ENCODE data around the gene DPP6.

DPP6 gene

GRCh38 chr7:154709840-154710520 lies 657.8 kb downstream of the DPP6 start:
- DNase-seq (ENCODE audit: low spot score), result no peak

- peak; percentile 16 for DNase-seq (ENCODE audit: low spot score)
Measured at GRCh38 chr7:154720016-154720415, 667.8 kb downstream of the DPP6 start.

- DNase-seq (ENCODE audit: low spot score), result no peak
Measured at GRCh38 chr7:154721086-154721485, 668.9 kb downstream of the DPP6 start.

- no peak for DNase-seq (ENCODE audit: low spot score)
Measured at GRCh38 chr7:154726368-154726767, 674.2 kb downstream of the DPP6 start.

- DNase-seq (ENCODE audit: low spot score), result no peak
Measured at GRCh38 chr7:154729056-154729455, 676.9 kb downstream of the DPP6 start.

- DNase-seq (ENCODE audit: low spot score), result no peak
Measured at GRCh38 chr7:154735766-154736165, 683.6 kb downstream of the DPP6 start.

- DNase-seq (ENCODE audit: low spot score), result no peak
Measured at GRCh38 chr7:154736389-154736788, 684.2 kb downstream of the DPP6 start.

GRCh38 chr7:154738216-154738615 lies 686.0 kb downstream of the DPP6 start:
- no peak for DNase-seq (ENCODE audit: low spot score)

- DNase-seq (ENCODE audit: low spot score), result no peak
Measured at GRCh38 chr7:154741131-154741530, 688.9 kb downstream of the DPP6 start.

GRCh38 chr7:154743206-154743605 lies 691.0 kb downstream of the DPP6 start:
- peak; percentile 62 for DNase-seq (ENCODE audit: low spot score)

- peak; percentile 78 for DNase-seq (ENCODE audit: low spot score)
Measured at GRCh38 chr7:154744256-154744860, 692.2 kb downstream of the DPP6 start.

GRCh38 chr7:154744861-154745258 lies 692.7 kb downstream of the DPP6 start:
- DNase-seq (ENCODE audit: low spot score), result no peak

- peak; percentile 70 for DNase-seq (ENCODE audit: low spot score)
Measured at GRCh38 chr7:154746571-154747360, 694.6 kb downstream of the DPP6 start.

GRCh38 chr7:154748089-154748786 lies 696.0 kb downstream of the DPP6 start:
- DNase-seq (ENCODE audit: low spot score), result no peak

GRCh38 chr7:154750353-154750801 lies 698.2 kb downstream of the DPP6 start:
- DNase-seq (ENCODE audit: low spot score), result no peak

GRCh38 chr7:154753226-154753625 lies 701.0 kb downstream of the DPP6 start:
- no peak for DNase-seq (ENCODE audit: low spot score)

- DNase-seq (ENCODE audit: low spot score), result no peak
Measured at GRCh38 chr7:154757756-154758155, 705.6 kb downstream of the DPP6 start.

- no peak for DNase-seq (ENCODE audit: low spot score)
Measured at GRCh38 chr7:154759989-154760388, 707.8 kb downstream of the DPP6 start.

- DNase-seq (ENCODE audit: low spot score), result no peak
Measured at GRCh38 chr7:154765118-154765517, 712.9 kb downstream of the DPP6 start.

- DNase-seq (ENCODE audit: low spot score), result peak; percentile 58
Measured at GRCh38 chr7:154767142-154767541, 714.9 kb downstream of the DPP6 start.

GRCh38 chr7:154767821-154768415 lies 715.7 kb downstream of the DPP6 start:
- DNase-seq (ENCODE audit: low spot score), result no peak

GRCh38 chr7:154769001-154769400 lies 716.8 kb downstream of the DPP6 start:
- no peak for DNase-seq (ENCODE audit: low spot score)

All from Ammon's horn (tissue), 1 donor.